H1 (cell line): Measurements from ENCODE around the gene UBE3A. TPM values are rescaled to one million over a fixed set of nuclear protein-coding genes. Genes with fewer than 3 reads are reported as not detected.

Experiments
- CTCF ChIA-PET: fragments of 300-600 bp; sonication (Branson Sonifier 250); formaldehyde crosslinking; loops from one replicate; lab custom pipeline; 2021; ENCODE audit not compliant: partially characterized antibody; lab: Charles Lee
- POLR2A ChIA-PET: fragments of 300-600 bp; sonication (Branson Sonifier 250); formaldehyde crosslinking; loops from one replicate; lab custom pipeline; 2021; ENCODE audit warnings: inconsistent platforms; ENCODE audit not compliant: partially characterized antibody; lab: Charles Lee
- DNase-seq, 2 experiments: peaks; one replicate each; pipeline versions ENCODE4 v3.0.0 to v3.0.0-alpha.2; 2010 to 2022; ENCODE audit warnings: low spot score in 2 of 2, low read depth in 1 of 2, mixed read lengths in 1 of 2
- FAIRE-seq: peaks from 2 replicates; lab custom pipeline; 2011; peaks lifted over from hg19 to GRCh38; lab: Jason Lieb, UNC
- H2AFZ ChIP-seq: 2 replicates; pipeline ENCODE4 v1.8.1; 2012; ENCODE audit warnings: low read length, inconsistent platforms
- H2AK5ac ChIP-seq: 2 replicates; pipeline ENCODE4 v1.6.1; 2013; ENCODE audit warnings: low read depth, low read length
- H2BK120ac ChIP-seq: replicated peaks from 2 replicates; pipeline ENCODE3; 2013; ENCODE audit warnings: low read depth, low read length, inconsistent platforms
- H2BK12ac ChIP-seq: 2 replicates; pipeline ENCODE4 v1.6.1; 2013; ENCODE audit warnings: low read depth, low read length
- H2BK15ac ChIP-seq: 2 replicates; pipeline ENCODE4 v1.6.1; 2013; ENCODE audit warnings: low read length
- H2BK20ac ChIP-seq: 2 replicates; pipeline ENCODE4 v1.6.1; 2013; ENCODE audit warnings: low read length
- H2BK5ac ChIP-seq: 2 replicates; pipeline ENCODE4 v1.6.1; 2013; ENCODE audit warnings: low read depth, low read length
- H3K14ac ChIP-seq: 2 replicates; pipeline ENCODE4 v1.6.1; 2013; ENCODE audit warnings: inconsistent platforms; ENCODE audit not compliant: insufficient read length
- H3K18ac ChIP-seq: 2 replicates; pipeline ENCODE4 v1.6.1; 2013; ENCODE audit warnings: low read length; ENCODE audit errors: extremely low read depth
- H3K23ac ChIP-seq: 2 replicates; pipeline ENCODE4 v1.6.1; 2013; ENCODE audit warnings: inconsistent platforms; ENCODE audit not compliant: insufficient read length
- H3K23me2 ChIP-seq: 2 replicates; pipeline ENCODE4 v1.6.1; 2013; ENCODE audit warnings: low read depth, low read length
- H3K27ac ChIP-seq: 2 replicates; pipeline ENCODE4 v1.6.1; 2011; ENCODE audit warnings: low read depth, low read length, inconsistent platforms
- H3K27me3 ChIP-seq, 4 experiments: replicated peaks in 1 of 4; 1 replicate in 1 of 4; 2 replicates in 3 of 4; pipeline versions ENCODE4 v1.6.1 to v1.8.1; 2011 to 2013; ENCODE audit warnings: low read length in 3 of 4, mild to moderate bottlenecking in 3 of 4, inconsistent platforms in 2 of 4, mixed read lengths in 2 of 4, moderate library complexity in 1 of 4; ENCODE audit not compliant: control insufficient read depth in 3 of 4, insufficient read depth in 3 of 4; ENCODE audit errors: extremely low read depth in 1 of 4
- H3K36me3 ChIP-seq, 4 experiments: 2 replicates each; pipeline versions ENCODE4 v1.6.1 to v1.8.1; 2011 to 2013; ENCODE audit warnings: mild to moderate bottlenecking in 4 of 4, low read length in 3 of 4, moderate library complexity in 2 of 4, control low read depth in 1 of 4, inconsistent platforms in 1 of 4; ENCODE audit not compliant: insufficient read depth in 4 of 4, control insufficient read depth in 2 of 4
- H3K4ac ChIP-seq: replicated peaks from 2 replicates; pipeline ENCODE3; 2013; ENCODE audit warnings: low read length, low read depth, mixed read lengths, inconsistent platforms; ENCODE audit not compliant: insufficient read length
- H3K4me1 ChIP-seq, 4 experiments: replicated peaks in 1 of 4; 1 replicate in 1 of 4; 2 replicates in 3 of 4; pipeline versions ENCODE4 v1.6.1 to v1.8.1; 2011 to 2013; ENCODE audit warnings: low read length in 3 of 4, inconsistent platforms in 2 of 4, mixed read lengths in 1 of 4; ENCODE audit not compliant: insufficient read depth in 4 of 4, control insufficient read depth in 3 of 4
- H3K4me2 ChIP-seq, 2 experiments: 2 replicates each; pipeline versions ENCODE4 v1.6.1 to v1.8.1; 2011 to 2013; ENCODE audit warnings: low read depth in 2 of 2, low read length in 2 of 2, control low read depth in 1 of 2, inconsistent platforms in 1 of 2, mild to moderate bottlenecking in 1 of 2; ENCODE audit not compliant: insufficient read depth in 1 of 2
- H3K4me3 ChIP-seq, 4 experiments: fragments of 200-600, 300-600 bp in 1 of 4; sonication (generic), shearing (Covaris generic), sonication (Bioruptor Twin) in 1 of 4; 2 replicates each; pipeline versions ENCODE4 v1.5.1 to v1.8.1; 2011 to 2016; ENCODE audit warnings: low read length in 4 of 4, low read depth in 3 of 4, control low read depth in 2 of 4, inconsistent platforms in 2 of 4, mild to moderate bottlenecking in 2 of 4, mixed read lengths in 1 of 4, moderate library complexity in 1 of 4; ENCODE audit not compliant: insufficient read depth in 2 of 4; ENCODE audit errors: extremely low read depth in 1 of 4
- H3K56ac ChIP-seq: replicated peaks from 2 replicates; pipeline ENCODE3; 2013; ENCODE audit warnings: low read depth, mild to moderate bottlenecking, mixed read lengths, low read length, inconsistent platforms; ENCODE audit not compliant: insufficient read length
- H3K79me1 ChIP-seq: 2 replicates; pipeline ENCODE4 v1.6.1; 2013; ENCODE audit warnings: low read depth, low read length, control low read depth
- H3K79me2 ChIP-seq, 2 experiments: 2 replicates each; pipeline versions ENCODE4 v1.6.1 to v1.8.1; 2012 to 2013; ENCODE audit warnings: low read length in 2 of 2, mild to moderate bottlenecking in 2 of 2, inconsistent platforms in 1 of 2; ENCODE audit not compliant: insufficient read depth in 2 of 2, control insufficient read depth in 1 of 2
- H3K9ac ChIP-seq, 4 experiments: replicated peaks in 1 of 4; 1 replicate in 1 of 4; 2 replicates in 3 of 4; pipeline versions ENCODE4 v1.6.1 to v1.8.1; 2011 to 2013; ENCODE audit warnings: low read depth in 3 of 4, low read length in 3 of 4, control low read depth in 2 of 4, mild to moderate bottlenecking in 2 of 4, moderate library complexity in 2 of 4, inconsistent platforms in 1 of 4; ENCODE audit errors: extremely low read depth in 1 of 4
- H3K9me3 ChIP-seq, 2 experiments: 2 replicates each; pipeline versions ENCODE4 v1.6.1 to v1.8.1; 2012 to 2013; ENCODE audit warnings: mild to moderate bottlenecking in 2 of 2, moderate library complexity in 2 of 2, control low read depth in 1 of 2, inconsistent platforms in 1 of 2, low read depth in 1 of 2, low read length in 1 of 2, mixed read lengths in 1 of 2; ENCODE audit not compliant: insufficient read depth in 2 of 2
- H4K20me1 ChIP-seq, 2 experiments: replicated peaks in 1 of 2; 2 replicates each; pipeline versions ENCODE3 to v1.8.1; 2011 to 2013; ENCODE audit warnings: inconsistent platforms in 2 of 2, low read length in 2 of 2, mild to moderate bottlenecking in 1 of 2; ENCODE audit not compliant: insufficient read depth in 2 of 2, control insufficient read depth in 1 of 2
- H4K5ac ChIP-seq: 2 replicates; pipeline ENCODE4 v1.6.1; 2013; ENCODE audit warnings: low read length, low read depth, mixed read lengths, inconsistent platforms; ENCODE audit not compliant: insufficient read length
- H4K8ac ChIP-seq: 2 replicates; pipeline ENCODE4 v1.8.0; 2013; ENCODE audit warnings: mild to moderate bottlenecking, moderate library complexity, low read length, inconsistent platforms; ENCODE audit not compliant: insufficient read depth; ENCODE audit errors: extremely low read depth
- H4K91ac ChIP-seq: replicated peaks from 2 replicates; pipeline ENCODE3; 2013; ENCODE audit warnings: low read length, mixed read lengths, inconsistent platforms; ENCODE audit not compliant: insufficient read length
- BCL11A ChIP-seq, 2 experiments: IDR thresholded peaks; one replicate each; pipeline ENCODE4 v1.6.1; 2011; ENCODE audit warnings: low read depth in 2 of 2, low read length in 2 of 2, mild to moderate bottlenecking in 2 of 2
- CHD2 ChIP-seq: IDR thresholded peaks from 2 replicates; pipeline ENCODE4 v1.6.1; 2012; ENCODE audit warnings: low read length, improper control_type of control experiment
- E2F6 ChIP-seq: IDR thresholded peaks from 2 replicates; pipeline ENCODE4 v1.6.1; 2012; ENCODE audit warnings: inconsistent platforms
- EGR1 ChIP-seq: IDR thresholded peaks from 2 replicates; pipeline ENCODE4 v1.6.1; 2011; ENCODE audit warnings: low read depth, low read length, borderline replicate concordance
- KDM1A ChIP-seq: fragments of 200-600, 300-600 bp; sonication (generic); IDR thresholded peaks from 2 replicates; pipeline ENCODE4 v1.7.1; 2016; ENCODE audit warnings: mild to moderate bottlenecking, low read length, borderline replicate concordance
- MAX ChIP-seq: IDR thresholded peaks from 2 replicates; pipeline ENCODE4 v1.6.1; 2012; ENCODE audit warnings: inconsistent platforms
- PHF8 ChIP-seq: fragments of 200-600 bp; sonication (generic); conservative IDR thresholded peaks from 2 replicates; pipeline ENCODE4 v1.7.1; 2012; ENCODE audit warnings: low read depth, mild to moderate bottlenecking, inconsistent platforms, low read length, moderate library complexity
- POLR2AphosphoS5 ChIP-seq: IDR thresholded peaks from 2 replicates; pipeline ENCODE4 v1.6.1; 2011; ENCODE audit warnings: low read depth, low read length
- POU5F1 ChIP-seq: IDR thresholded peaks from 2 replicates; pipeline ENCODE4 v1.6.1; 2011; ENCODE audit warnings: low read depth, mild to moderate bottlenecking, low read length, moderate library complexity
- RAD21 ChIP-seq, 2 experiments: IDR thresholded peaks in 1 of 2; conservative IDR thresholded peaks in 1 of 2; 2 replicates each; pipeline ENCODE4 v1.6.1; 2011; ENCODE audit warnings: low read depth in 2 of 2, low read length in 2 of 2, improper control_type of control experiment in 1 of 2, inconsistent platforms in 1 of 2, mild to moderate bottlenecking in 1 of 2, moderate library complexity in 1 of 2
- RBBP5 ChIP-seq: IDR thresholded peaks from 2 replicates; pipeline ENCODE4 v1.7.1; 2012; ENCODE audit warnings: low read depth, mild to moderate bottlenecking, inconsistent platforms, low read length, moderate library complexity, borderline replicate concordance
- RXRA ChIP-seq: IDR thresholded peaks from 2 replicates; pipeline ENCODE4 v1.6.1; 2011; ENCODE audit warnings: low read depth, mild to moderate bottlenecking, low read length, moderate library complexity; ENCODE audit not compliant: insufficient read depth
- SP4 ChIP-seq: IDR thresholded peaks from 2 replicates; pipeline ENCODE4 v1.6.1; 2012; ENCODE audit warnings: low read length, inconsistent platforms
- WGBS, 2 experiments: shearing (Covaris generic) in 1 of 2; methylation state at CpG; one replicate each; pipeline versions ENCODE4 v1.1.6 to v1.1.7; 2013 to 2015; ENCODE audit warnings: low lambda C conversion rate in 2 of 2, mixed read lengths in 2 of 2, inconsistent platforms in 1 of 2, low coverage in 1 of 2, missing lambda C conversion rate in 1 of 2; ENCODE audit not compliant: insufficient replicate concordance in 2 of 2, insufficient coverage in 1 of 2, insufficient read length in 1 of 2; ENCODE audit errors: extremely low coverage in 1 of 2, missing lambda C conversion rate in 1 of 2; 5-methylcytosine and 5-hydroxymethylcytosine counted together
- polyA plus RNA-seq, 7 experiments: library from polyadenylated mRNA; depleted of rRNA in 3 of 7; stranded (reverse) in 5 of 7; unstranded in 2 of 7; fragments of >200 nt in 5 of 7; fragments of 200-250 nt in 2 of 7; gene quantifications; 1 replicate in 5 of 7; 2 replicates in 1 of 7; 4 replicates in 1 of 7; pipeline versions ENCODE4 v1.2.1 to v1.2.3, GENCODE V29; 2011 to 2013; ENCODE audit warnings: missing spikeins in 2 of 7, mixed read lengths in 2 of 7
- total RNA-seq: library from RNA; stranded (reverse); fragmentation: NEBNext Ultra II Directional; extraction: Animal tissue kit (Norgen Biotek cat#: 25700); gene quantifications from 2 replicates; pipeline ENCODE4 v1.2.1, GENCODE V29; 2021

UBE3A gene
- total and polyA plus RNA-seq, 2 of the 8 experiments (the other 6 are each of a cell fraction or from before 2014, with no cell fraction given): 13.8 to 110 TPM

- Histone ChIP-seq H4K91ac (no peak overlapping the region), H3K36me3 (peaks cover 0 to 3% (median 0%) of the 10 kb centered on the region in 4 experiments; a peak in 2 of 8 replicates), H3K4me1 (no peaks in the 10 kb centered on the region), H3K79me1 (no peaks in the 10 kb centered on the region), H2BK5ac (no peak overlapping the region), H3K79me2 (peaks cover 0 to 33% of the 10 kb centered on the region in 2 experiments; a peak in 2 of 4 replicates), H4K5ac (no peak overlapping the region), H2BK12ac (no peak overlapping the region), H3K27ac (no peak overlapping the region), H3K4me3 (no peak overlapping the region), H2AFZ (no peak overlapping the region), H4K20me1 (no peaks in the 10 kb centered on the region), H3K4me2 (no peak overlapping the region), H2BK15ac (no peak overlapping the region), H4K8ac (no peak overlapping the region), H3K9ac (no peak overlapping the region), H3K9me3 (no peaks in the 10 kb centered on the region), H3K27me3 (no peaks in the 10 kb centered on the region), H3K4ac (no peak overlapping the region), H3K23me2 (no peaks in the 10 kb centered on the region), H3K23ac (no peak overlapping the region), H3K56ac (no peak overlapping the region), H3K18ac (no peak overlapping the region), H2AK5ac (no peak overlapping the region), H2BK120ac (no peak overlapping the region), H2BK20ac (no peak overlapping the region), H3K14ac (no peak overlapping the region)
- CTCF ChIA-PET: interaction anchor here (0.9 kb wide), 1 partner anchor 16 kb away, joined by 3 read pairs; no protein-coding TSS in a partner anchor
- POLR2A ChIA-PET: no interaction called here
- no peak for FAIRE-seq
- WGBS, 2 experiments: 85% methylated on average over 1 of the region's 1 CpG; no CpG with 5 or more reads in 1 of the 2 experiments
- DNase-seq: no peak
- TF ChIP-seq POU5F1 (no peak), EGR1 (no peak), MAX (no peak), POLR2AphosphoS5 (no peak), CHD2 (no peak), PHF8 (no peak), BCL11A (IDR thresholded peaks at IDR 0.05; ENCODE audit: low read depth in 2 of 2, low read length in 2 of 2) (no peak), RBBP5 (no peak), KDM1A (no peak), RXRA (no peak), RAD21 (IDR thresholded peaks at IDR 0.05 in 1 of 2, conservative IDR thresholded peaks at IDR 0.05 in 1 of 2; ENCODE audit: low read depth in 2 of 2, low read length in 2 of 2) (no peak), E2F6 (no peak), SP4 (no peak)
These were observed 76.3 kb downstream of the UBE3A start for GRCh38 chr15:25362545-25362944.
